Ascending aorta (tissue), 2 donors: ENCODE data around the gene STXBP1. TPM values are rescaled to one million over a fixed set of nuclear protein-coding genes. Genes with fewer than 3 reads are reported as not detected.
"Not testable (repeated sequence)": the region's sequence is repeated elsewhere in the genome, so short reads cannot be mapped to it uniquely, and the experiment has no call there.

Experiments used
- DNase-seq, 2 donors: peaks; one replicate each; pipeline ENCODE4 v3.0.0-alpha.2; 2019; ENCODE audit warnings: low spot score in 2 of 2
- H3K27ac ChIP-seq, 2 donors: fragments of 200-600 bp; sonication (generic); one replicate each; pipeline ENCODE4 v1.5.1; 2016 to 2017; ENCODE audit warnings: mild to moderate bottlenecking in 1 of 2
- H3K27me3 ChIP-seq: fragments of 200-600 bp; sonication (generic); one replicate; pipeline ENCODE4 v1.5.1; 2017
- H3K36me3 ChIP-seq, 2 donors: fragments of 200-600 bp; sonication (generic); one replicate each; pipeline ENCODE4 v1.5.1; 2016
- H3K4me1 ChIP-seq, 2 donors: fragments of 200-600 bp; sonication (generic); one replicate each; pipeline ENCODE4 v1.5.1; 2016 to 2017; ENCODE audit warnings: mild to moderate bottlenecking in 1 of 2
- H3K4me3 ChIP-seq, 2 donors: fragments of 200-600 bp; sonication (generic); one replicate each; pipeline ENCODE4 v1.5.1; 2016 to 2017; ENCODE audit warnings: mild to moderate bottlenecking in 1 of 2
- H3K9me3 ChIP-seq, 2 donors: fragments of 200-600 bp; sonication (generic); one replicate each; pipeline ENCODE4 v1.5.1; 2016
- intact Hi-C: fragments of 100-400 bp; cut with DNase I; formaldehyde crosslinking; loops from one replicate; pipeline ENCODE4 v1.15.1; 2023
- total RNA-seq: library from RNA; depleted of rRNA; stranded (reverse); fragments of >200 nt; gene quantifications from one replicate; pipeline ENCODE4 v1.1.0, GENCODE V29; 2016
- TF ChIP-seq, protein P1 (sequence below), 3 experiments: fragments of 200-600 bp in 2 of 3; fragments of 450-650 bp in 1 of 3; sonication (generic) in 2 of 3; IDR thresholded peaks; one replicate each; pipeline ENCODE4 v1.5.1; 2016 to 2019; ENCODE audit warnings: antibody characterized with exemption in 3 of 3, mild to moderate bottlenecking in 1 of 3, moderate library complexity in 1 of 3

Gene STXBP1
- total RNA-seq, 1 donor from 2014 or later = 29.3 TPM

DNA sequence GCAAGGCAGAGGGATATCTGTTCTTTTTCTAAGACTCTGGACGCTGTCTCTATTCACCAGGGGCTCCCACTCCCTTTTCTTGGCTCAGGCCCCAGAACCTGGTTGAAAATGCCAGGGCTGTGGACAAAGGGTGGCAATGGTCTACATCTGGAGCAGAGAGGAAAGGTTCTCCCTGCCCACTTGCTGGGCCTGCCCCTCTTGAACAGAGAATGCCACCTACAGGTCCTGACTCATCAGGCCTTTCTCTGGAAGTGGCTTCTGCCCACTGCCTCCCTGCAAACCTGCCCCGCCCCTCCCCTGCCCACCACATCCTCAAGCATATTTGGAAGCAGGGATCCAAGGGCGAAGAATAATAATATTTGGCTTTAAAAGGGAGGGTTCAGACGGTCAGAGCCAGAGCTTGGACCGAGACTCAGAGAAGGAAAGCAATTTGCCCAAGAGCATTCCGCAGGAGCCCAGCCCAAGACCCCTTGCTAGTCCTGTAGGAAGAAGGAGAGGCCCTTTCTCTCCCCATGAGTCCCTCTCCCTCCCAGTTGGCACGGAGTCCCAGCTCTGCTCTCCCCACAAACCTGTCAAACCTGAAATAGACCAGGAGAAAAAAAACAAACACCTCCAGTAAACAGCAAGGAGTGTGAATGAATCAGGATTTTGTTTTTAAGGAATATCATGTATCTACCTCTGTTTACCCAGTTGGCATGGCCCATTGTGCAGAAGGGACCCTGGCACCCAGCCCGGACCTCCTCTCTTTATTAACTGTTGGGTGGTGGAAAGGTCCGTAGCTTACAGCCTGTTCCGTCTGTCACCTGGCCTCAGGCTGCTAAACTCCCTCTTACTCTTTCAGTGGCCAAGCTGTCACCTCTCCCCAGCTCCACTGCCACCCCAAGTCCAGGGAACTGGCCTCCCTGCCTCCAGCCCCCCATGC, 37.7 kb upstream of the STXBP1 start:
- no peak overlapping the region for H3K4me3 ChIP-seq
- peaks cover 28 to 53% of the 10 kb centered on the region in 2 donors for H3K4me1 ChIP-seq

DNA sequence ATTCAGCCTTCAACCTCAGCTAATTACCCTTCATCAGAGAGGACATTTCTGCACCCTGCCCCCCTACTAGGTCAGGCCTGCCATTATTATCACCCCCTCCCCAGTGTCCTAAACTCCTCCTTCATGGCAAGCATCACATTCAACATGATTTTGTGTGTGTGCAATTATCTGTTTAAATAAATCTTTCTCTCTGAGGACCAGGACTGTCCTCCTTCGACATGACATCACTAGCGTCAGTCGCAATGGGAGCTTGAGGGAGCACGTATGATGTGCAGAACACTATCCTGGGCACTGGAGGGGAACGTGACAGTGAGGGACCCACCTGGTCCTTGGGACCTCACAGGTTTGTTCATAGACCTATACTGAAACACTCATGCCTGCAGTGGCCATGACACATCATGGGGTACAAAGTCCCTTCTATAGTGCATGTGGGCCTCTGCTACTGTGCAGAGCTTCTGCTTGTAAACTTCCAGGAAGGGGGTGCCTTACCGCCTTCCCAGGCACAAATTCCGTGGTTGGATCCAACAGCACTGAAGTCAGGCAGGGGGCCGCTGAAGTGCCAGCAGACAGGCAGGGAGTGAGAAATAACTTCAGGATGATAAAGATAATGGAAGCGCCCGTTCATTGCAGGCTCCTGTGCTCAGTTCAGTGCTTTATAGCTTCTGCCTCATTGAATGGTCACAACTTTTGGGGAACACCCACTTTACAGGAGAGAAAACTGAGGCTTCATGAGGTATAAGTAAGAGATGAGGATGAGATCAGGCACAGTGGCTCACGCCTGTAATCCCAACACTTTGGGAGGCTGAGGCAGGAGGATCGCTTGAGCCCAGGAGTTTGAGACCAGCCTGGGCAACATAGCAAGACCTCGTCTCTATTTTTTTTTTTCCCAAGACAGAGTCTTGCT, 36.0 kb upstream of the STXBP1 start:
- H3K27me3 ChIP-seq = no peaks in the 10 kb centered on the region
- H3K9me3 ChIP-seq = no peaks in the 10 kb centered on the region
- intact Hi-C loops = loop anchor here (10.0 kb wide), 1 partner anchor 351 kb away; no protein-coding TSS in a partner anchor
- TF ChIP-seq, protein P1, sequence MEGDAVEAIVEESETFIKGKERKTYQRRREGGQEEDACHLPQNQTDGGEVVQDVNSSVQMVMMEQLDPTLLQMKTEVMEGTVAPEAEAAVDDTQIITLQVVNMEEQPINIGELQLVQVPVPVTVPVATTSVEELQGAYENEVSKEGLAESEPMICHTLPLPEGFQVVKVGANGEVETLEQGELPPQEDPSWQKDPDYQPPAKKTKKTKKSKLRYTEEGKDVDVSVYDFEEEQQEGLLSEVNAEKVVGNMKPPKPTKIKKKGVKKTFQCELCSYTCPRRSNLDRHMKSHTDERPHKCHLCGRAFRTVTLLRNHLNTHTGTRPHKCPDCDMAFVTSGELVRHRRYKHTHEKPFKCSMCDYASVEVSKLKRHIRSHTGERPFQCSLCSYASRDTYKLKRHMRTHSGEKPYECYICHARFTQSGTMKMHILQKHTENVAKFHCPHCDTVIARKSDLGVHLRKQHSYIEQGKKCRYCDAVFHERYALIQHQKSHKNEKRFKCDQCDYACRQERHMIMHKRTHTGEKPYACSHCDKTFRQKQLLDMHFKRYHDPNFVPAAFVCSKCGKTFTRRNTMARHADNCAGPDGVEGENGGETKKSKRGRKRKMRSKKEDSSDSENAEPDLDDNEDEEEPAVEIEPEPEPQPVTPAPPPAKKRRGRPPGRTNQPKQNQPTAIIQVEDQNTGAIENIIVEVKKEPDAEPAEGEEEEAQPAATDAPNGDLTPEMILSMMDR (IDR thresholded peaks at IDR 0.05) = no peak
- H3K4me3 ChIP-seq = no peak overlapping the region
- no peak for DNase-seq
- no peak overlapping the region for H3K27ac ChIP-seq
- no peaks in the 10 kb centered on the region for H3K36me3 ChIP-seq
- peaks cover 15 to 45% of the 10 kb centered on the region in 2 donors for H3K4me1 ChIP-seq

More for the DNA sequence above, 37.7 kb upstream of the STXBP1 start:
- TF ChIP-seq, protein P1 (IDR thresholded peaks at IDR 0.05) = peak in 1 of 3 experiments; percentile 9
- no peaks in the 10 kb centered on the region for H3K9me3 ChIP-seq
- intact Hi-C loops = loop anchor here (10.0 kb wide), 1 partner anchor 350 kb away; no protein-coding TSS in a partner anchor
- peak overlapping the region; percentile 92 to 94 for H3K27ac ChIP-seq
- DNase-seq = peak in 1 of 2 donors; percentile 87
- no peaks in the 10 kb centered on the region for H3K27me3 ChIP-seq
- H3K36me3 ChIP-seq = no peaks in the 10 kb centered on the region

- intact Hi-C loops = loop anchor here (10.0 kb wide), 1 partner anchor 352 kb away; no protein-coding TSS in a partner anchor
- H3K27ac ChIP-seq = not testable (repeated sequence)
Measured at GRCh38 chr9:127577194-127577593, 34.9 kb upstream of the STXBP1 start.

GRCh38 chr9:127578627-127578951, 33.5 kb upstream of the STXBP1 start:
- Histone ChIP-seq H3K4me3 (peak overlapping the region in 1 of 2 donors; percentile 4), H3K4me1 (peaks cover 15 to 36% of the 10 kb centered on the region in 2 donors), H3K27me3 (no peaks in the 10 kb centered on the region), H3K27ac (peak overlapping the region; percentile 97), H3K36me3 (no peaks in the 10 kb centered on the region), H3K9me3 (no peaks in the 10 kb centered on the region)
- TF ChIP-seq, protein P1 (IDR thresholded peaks at IDR 0.05) = no peak
- no peak for DNase-seq
- intact Hi-C loops = loop anchor here (2.0 to 10.0 kb wide), 3 partner anchors 16 to 354 kb away; no protein-coding TSS in a partner anchor

More at GRCh38 chr9:127577194-127577593, 34.9 kb upstream of the STXBP1 start:
- H3K9me3 ChIP-seq, H3K4me3 ChIP-seq, H3K36me3 ChIP-seq, H3K27me3 ChIP-seq, DNase-seq: not testable (repeated sequence)
- peaks cover 15 to 42% of the 10 kb centered on the region in 2 donors for H3K4me1 ChIP-seq

- Histone ChIP-seq H3K9me3 (no peaks in the 10 kb centered on the region), H3K27me3 (no peaks in the 10 kb centered on the region), H3K27ac (peak overlapping the region; percentile 97), H3K4me1 (peaks cover 10 to 32% of the 10 kb centered on the region in 2 donors), H3K4me3 (peak overlapping the region; percentile 33 to 57), H3K36me3 (no peaks in the 10 kb centered on the region)
- TF ChIP-seq, protein P1 (IDR thresholded peaks at IDR 0.05) = peak; percentile 46 to 60 (median 48)
- peak; percentile 92 to 98 for DNase-seq
- intact Hi-C loops = loop anchor here (1.0 to 10.0 kb wide), 4 partner anchors 10 to 354 kb away; a partner anchor contains a TSS
Measured at GRCh38 chr9:127578952-127579853, 32.9 kb upstream of the STXBP1 start.
